ENCODE results near the gene P3H2.

DNA sequence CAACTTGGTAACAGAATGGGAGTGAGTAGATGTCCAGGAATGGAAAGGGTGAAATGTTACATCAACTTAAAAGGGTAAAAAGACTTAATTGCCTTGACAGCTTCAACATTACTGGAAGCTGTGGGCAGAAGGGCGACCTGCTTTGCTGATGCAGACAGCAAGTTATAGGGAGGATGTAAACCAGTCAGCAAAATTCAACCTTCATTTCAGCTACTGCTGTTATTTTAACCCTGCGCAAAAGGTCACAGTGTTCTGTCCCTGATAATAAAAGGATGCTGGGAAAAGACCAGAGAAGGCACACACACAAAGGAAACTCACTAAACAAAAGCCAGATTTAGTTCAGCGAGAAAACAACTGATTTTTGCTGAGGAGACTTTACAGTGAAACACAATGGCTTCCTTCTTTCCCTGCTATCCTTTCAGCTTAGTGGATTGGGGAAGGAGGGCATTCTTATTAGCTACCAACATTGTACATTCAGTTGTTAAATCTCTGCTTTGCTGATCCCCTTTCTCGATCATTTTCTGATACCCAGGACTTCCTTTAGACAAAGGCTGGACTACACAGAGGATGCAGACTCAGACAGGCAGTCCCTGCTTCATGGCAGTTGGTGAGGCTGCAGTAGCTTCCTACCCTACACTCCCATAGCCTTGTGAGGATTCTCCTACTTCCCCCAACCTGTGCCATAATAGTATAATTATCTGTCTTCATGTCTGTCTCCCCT, 62.0 kb downstream of the P3H2 start:
- no peak for TF ChIP-seq EZH2 (IDR thresholded peaks at IDR 0.05; ENCODE audit: borderline replicate concordance, low read length)
- TF ChIP-seq, protein P1, sequence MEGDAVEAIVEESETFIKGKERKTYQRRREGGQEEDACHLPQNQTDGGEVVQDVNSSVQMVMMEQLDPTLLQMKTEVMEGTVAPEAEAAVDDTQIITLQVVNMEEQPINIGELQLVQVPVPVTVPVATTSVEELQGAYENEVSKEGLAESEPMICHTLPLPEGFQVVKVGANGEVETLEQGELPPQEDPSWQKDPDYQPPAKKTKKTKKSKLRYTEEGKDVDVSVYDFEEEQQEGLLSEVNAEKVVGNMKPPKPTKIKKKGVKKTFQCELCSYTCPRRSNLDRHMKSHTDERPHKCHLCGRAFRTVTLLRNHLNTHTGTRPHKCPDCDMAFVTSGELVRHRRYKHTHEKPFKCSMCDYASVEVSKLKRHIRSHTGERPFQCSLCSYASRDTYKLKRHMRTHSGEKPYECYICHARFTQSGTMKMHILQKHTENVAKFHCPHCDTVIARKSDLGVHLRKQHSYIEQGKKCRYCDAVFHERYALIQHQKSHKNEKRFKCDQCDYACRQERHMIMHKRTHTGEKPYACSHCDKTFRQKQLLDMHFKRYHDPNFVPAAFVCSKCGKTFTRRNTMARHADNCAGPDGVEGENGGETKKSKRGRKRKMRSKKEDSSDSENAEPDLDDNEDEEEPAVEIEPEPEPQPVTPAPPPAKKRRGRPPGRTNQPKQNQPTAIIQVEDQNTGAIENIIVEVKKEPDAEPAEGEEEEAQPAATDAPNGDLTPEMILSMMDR (conservative IDR thresholded peaks at IDR 0.05 in 1 of 2, IDR thresholded peaks at IDR 0.05 in 1 of 2; ENCODE audit: extremely low read depth in 1 of 2, insufficient read depth in 1 of 2, low read depth in 1 of 2, low read length in 2 of 2): no peak

All from mammary epithelial cell (primary cell).